ENCODE data around the gene CLEC16A.
A peak's percentile ranks its signal among the peaks of the same experiment; 100 is the strongest.

Gene CLEC16A

GRCh38 chr16:11091021-11091785 is 146.8 kb downstream of the CLEC16A start:
- TF ChIP-seq CTCF (IDR thresholded peaks at IDR 0.05; ENCODE audit: low read length, missing control alignments), result no peak
- no peak overlapping the region for H3K4me3 ChIP-seq (replicated peaks; ENCODE audit: low read depth, low read length)
- no peak for DNase-seq (ENCODE audit: low read depth)

GRCh38 chr16:11092788-11093571 is 148.6 kb downstream of the CLEC16A start:
- no peak for TF ChIP-seq CTCF (IDR thresholded peaks at IDR 0.05; ENCODE audit: low read length, missing control alignments)
- DNase-seq (ENCODE audit: low read depth), result no peak
- H3K4me3 ChIP-seq (replicated peaks; ENCODE audit: low read depth, low read length), result no peak overlapping the region

- no peak overlapping the region for H3K4me3 ChIP-seq (replicated peaks; ENCODE audit: low read depth, low read length)
- DNase-seq (ENCODE audit: low read depth), result no peak
- TF ChIP-seq CTCF (IDR thresholded peaks at IDR 0.05; ENCODE audit: low read length, missing control alignments), result no peak
Measured at GRCh38 chr16:11093572-11094074, 149.3 kb downstream of the CLEC16A start.

- peak; percentile 48 for DNase-seq (ENCODE audit: low read depth)
- no peak for TF ChIP-seq CTCF (IDR thresholded peaks at IDR 0.05; ENCODE audit: low read length, missing control alignments)
- no peak overlapping the region for H3K4me3 ChIP-seq (replicated peaks; ENCODE audit: low read depth, low read length)
Measured at GRCh38 chr16:11094075-11094856, 149.9 kb downstream of the CLEC16A start.

GRCh38 chr16:11094857-11095565 is 150.6 kb downstream of the CLEC16A start:
- TF ChIP-seq CTCF (IDR thresholded peaks at IDR 0.05; ENCODE audit: low read length, missing control alignments), result no peak

GRCh38 chr16:11095935-11096334 is 151.6 kb downstream of the CLEC16A start:
- no peak overlapping the region for H3K4me3 ChIP-seq (replicated peaks; ENCODE audit: low read depth, low read length)
- DNase-seq (ENCODE audit: low read depth), result no peak
- TF ChIP-seq CTCF (IDR thresholded peaks at IDR 0.05; ENCODE audit: low read length, missing control alignments), result no peak

More at GRCh38 chr16:11094857-11095565, 150.6 kb downstream of the CLEC16A start:
- H3K4me3 ChIP-seq (replicated peaks; ENCODE audit: low read depth, low read length), result no peak overlapping the region
- no peak for DNase-seq (ENCODE audit: low read depth)

All from fibroblast of pulmonary artery (primary cell).